WTC11 (cell line): ENCODE measurements around the gene CELF4.

Experiments used
- ATF3 ChIP-seq: sonication (generic); formaldehyde crosslinking; conservative IDR thresholded peaks from 2 replicates; pipeline ENCODE4 v1.8.1; 2022; ENCODE audit warnings: mild to moderate bottlenecking, missing genetic modification reagents
- CTCF ChIP-seq: fragments of 200-600 bp; IDR thresholded peaks from 2 replicates; pipeline ENCODE4 v1.8.0; 2022; ENCODE audit warnings: antibody characterized with exemption
- FOXP4 ChIP-seq: sonication (generic); formaldehyde crosslinking; IDR thresholded peaks from 2 replicates; pipeline ENCODE4 v1.8.0; 2022; ENCODE audit warnings: mild to moderate bottlenecking, missing genetic modification reagents
- NR2C2 ChIP-seq: sonication (generic); formaldehyde crosslinking; IDR thresholded peaks from 2 replicates; pipeline ENCODE4 v1.8.0; 2022; ENCODE audit warnings: mild to moderate bottlenecking, missing genetic modification reagents
- SP1 ChIP-seq: sonication (generic); formaldehyde crosslinking; conservative IDR thresholded peaks from 2 replicates; pipeline ENCODE4 v1.8.1; 2022; ENCODE audit warnings: missing genetic modification reagents

GRCh38 chr18:37361335-37362157 lies 204.1 kb downstream of the CELF4 start:
- TF ChIP-seq NR2C2 (CRISPR knock-in tag), result no peak
- TF ChIP-seq CTCF, result no peak
- TF ChIP-seq SP1 (CRISPR knock-in tag), result 0 out of 2 replicates have a peak, but pooled peaks have one; percentile 16
- TF ChIP-seq FOXP4 (CRISPR knock-in tag), result no peak
- TF ChIP-seq ATF3 (CRISPR knock-in tag), result no peak
